PC-3 (cell line): ENCODE data around the gene MAP2K4. TPM values are rescaled to one million over a fixed set of nuclear protein-coding genes. Genes with fewer than 3 reads are reported as not detected.

Experiments used
- ATAC-seq: fragments of 200-7000 bp; cut with Tn5 transposase; 2 replicates; pipeline ENCODE4 v1.9.1; 2020; ENCODE audit warnings: mild to moderate bottlenecking, moderate library complexity
- BruUV-seq: library from RNA; stranded (reverse); fragments of 400-500 nt; replicated peaks from 2 replicates; lab custom pipeline; 2021; lab: Mats Ljungman, UMichigan
- CTCF ChIA-PET: fragments of 300-600 bp; sonication (Branson Sonifier 250); formaldehyde crosslinking; loops from one replicate; lab custom pipeline; 2022; ENCODE audit warnings: antibody characterized with exemption; lab: Charles Lee
- POLR2A ChIA-PET: fragments of 300-600 bp; sonication (Branson Sonifier 250); formaldehyde crosslinking; loops from one replicate; lab custom pipeline; 2022; ENCODE audit warnings: antibody characterized with exemption; ENCODE audit not compliant: unreplicated experiment; lab: Charles Lee
- DNase-seq: peaks from one replicate; pipeline ENCODE4 v3.0.0-alpha.2; 2015
- H2AFZ ChIP-seq: fragments of 300-600 bp; sonication (generic); 2 replicates; pipeline ENCODE4 v1.6.0; 2016; ENCODE audit warnings: antibody characterized with exemption, low read length
- H3F3A ChIP-seq: fragments of 300-600 bp; sonication (generic); one replicate; pipeline ENCODE4 v1.6.0; 2017; ENCODE audit warnings: antibody characterized with exemption, low read length, control low read depth, mild to moderate bottlenecking; ENCODE audit not compliant: unreplicated experiment
- H3K27ac ChIP-seq: fragments of 300-600 bp; sonication (generic); 2 replicates; pipeline ENCODE4 v1.5.1; 2016; ENCODE audit warnings: mild to moderate bottlenecking, low read length
- H3K27me3 ChIP-seq: fragments of 300-600 bp; sonication (generic); 2 replicates; pipeline ENCODE4 v1.6.1; 2016; ENCODE audit warnings: low read length, mixed read lengths
- H3K36me3 ChIP-seq: fragments of 300-600 bp; sonication (generic); 2 replicates; pipeline ENCODE4 v1.6.1; 2016; ENCODE audit warnings: low read depth, mixed run types, low read length, mixed read lengths
- H3K4me1 ChIP-seq: fragments of 300-600 bp; sonication (generic); 2 replicates; pipeline ENCODE4 v1.5.1; 2016; ENCODE audit warnings: low read length; ENCODE audit not compliant: insufficient read depth
- H3K4me2 ChIP-seq: fragments of 300-600 bp; sonication (generic); 2 replicates; pipeline ENCODE4 v1.6.0; 2016; ENCODE audit warnings: low read length
- H3K4me3 ChIP-seq: fragments of 300-600 bp; sonication (generic); 2 replicates; pipeline ENCODE4 v1.5.1; 2016; ENCODE audit warnings: mild to moderate bottlenecking, low read length, mixed read lengths
- H3K79me2 ChIP-seq: fragments of 300-600 bp; sonication (generic); 2 replicates; pipeline ENCODE4 v1.6.1; 2017; ENCODE audit warnings: low read length, mixed read lengths
- H3K9ac ChIP-seq: fragments of 300-600 bp; sonication (generic); 2 replicates; pipeline ENCODE4 v1.6.0; 2016; ENCODE audit warnings: mild to moderate bottlenecking, low read length
- H3K9me2 ChIP-seq: fragments of 300-600 bp; sonication (generic); replicated peaks from 2 replicates; pipeline ENCODE4 v1.6.1; 2016; ENCODE audit warnings: mixed run types, low read length, mixed read lengths
- H3K9me3 ChIP-seq: fragments of 300-600 bp; sonication (generic); 2 replicates; pipeline ENCODE4 v1.6.1; 2016; ENCODE audit warnings: low read length, mixed read lengths
- H4K20me1 ChIP-seq: fragments of 300-600 bp; sonication (generic); 2 replicates; pipeline ENCODE4 v1.6.1; 2016; ENCODE audit warnings: low read length, mixed read lengths
- EZH2 ChIP-seq: fragments of 300-600 bp; sonication (generic); IDR thresholded peaks from one replicate; pipeline ENCODE4 v1.6.1; 2017; ENCODE audit warnings: antibody characterized with exemption, mild to moderate bottlenecking, low read length; ENCODE audit not compliant: unreplicated experiment
- EZH2phosphoT487 ChIP-seq: fragments of 300-600 bp; sonication (generic); IDR thresholded peaks from 2 replicates; pipeline ENCODE4 v1.6.1; 2018; ENCODE audit warnings: mild to moderate bottlenecking, antibody characterized with exemption, low read length, borderline replicate concordance
- intact Hi-C: fragments of 100-400 bp; cut with micrococcal nuclease; formaldehyde crosslinking; loops from 2 replicates; pipeline ENCODE4 v1.9.0; 2023
- total RNA-seq: library from RNA; depleted of rRNA; stranded (reverse); fragments of >200 nt; gene quantifications from 2 replicates; pipeline ENCODE4 v1.2.3, GENCODE V29; 2014
- TF ChIP-seq, protein P1 (sequence below): fragments of 300-600 bp; sonication (generic); conservative IDR thresholded peaks from 2 replicates; pipeline ENCODE4 v1.5.1; 2017; ENCODE audit warnings: antibody characterized with exemption, low read depth, mild to moderate bottlenecking, low read length

MAP2K4 gene
- total RNA-seq, 1 experiment from 2014 or later: 35.5 TPM

DNA sequence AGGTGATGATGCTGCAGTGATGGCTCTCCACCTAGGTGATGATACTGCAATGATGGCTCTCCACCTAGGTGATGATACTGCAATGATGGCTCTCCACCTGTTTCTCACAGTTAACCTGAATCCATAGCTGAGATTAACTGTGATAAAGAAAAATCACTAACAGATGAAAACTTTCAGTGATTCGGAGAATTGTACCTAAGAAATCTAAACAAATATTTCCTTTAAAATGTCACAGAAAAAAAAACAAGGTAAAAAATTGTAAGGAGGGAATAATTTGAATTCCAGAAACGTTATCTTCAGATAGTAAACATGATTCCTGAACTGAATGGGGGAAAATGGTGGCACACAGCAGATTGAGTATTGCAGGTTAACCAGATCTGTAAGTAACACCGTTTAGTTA lies 113.4 kb downstream of the MAP2K4 start:
- peaks cover 10% of the 10 kb centered on the region; the same call in 1 of the 2 replicates for H3K9me3 ChIP-seq
- ChIA-PET CTCF (no interaction called here), POLR2A (no interaction called here)
- no peak overlapping the region for H2AFZ ChIP-seq
- no peaks in the 10 kb centered on the region for H4K20me1 ChIP-seq
- intact Hi-C loops: no loop called here
- H3K27ac ChIP-seq: no peak overlapping the region
- H3K36me3 ChIP-seq: peaks cover 55% of the 10 kb centered on the region
- H3K4me1 ChIP-seq: no peaks in the 10 kb centered on the region
- no peak overlapping the region for H3K9ac ChIP-seq
- H3F3A ChIP-seq: no peaks in the 10 kb centered on the region
- H3K79me2 ChIP-seq: no peaks in the 10 kb centered on the region
- TF ChIP-seq EZH2phosphoT487: no peak
- no peak for TF ChIP-seq EZH2
- TF ChIP-seq, protein P1, sequence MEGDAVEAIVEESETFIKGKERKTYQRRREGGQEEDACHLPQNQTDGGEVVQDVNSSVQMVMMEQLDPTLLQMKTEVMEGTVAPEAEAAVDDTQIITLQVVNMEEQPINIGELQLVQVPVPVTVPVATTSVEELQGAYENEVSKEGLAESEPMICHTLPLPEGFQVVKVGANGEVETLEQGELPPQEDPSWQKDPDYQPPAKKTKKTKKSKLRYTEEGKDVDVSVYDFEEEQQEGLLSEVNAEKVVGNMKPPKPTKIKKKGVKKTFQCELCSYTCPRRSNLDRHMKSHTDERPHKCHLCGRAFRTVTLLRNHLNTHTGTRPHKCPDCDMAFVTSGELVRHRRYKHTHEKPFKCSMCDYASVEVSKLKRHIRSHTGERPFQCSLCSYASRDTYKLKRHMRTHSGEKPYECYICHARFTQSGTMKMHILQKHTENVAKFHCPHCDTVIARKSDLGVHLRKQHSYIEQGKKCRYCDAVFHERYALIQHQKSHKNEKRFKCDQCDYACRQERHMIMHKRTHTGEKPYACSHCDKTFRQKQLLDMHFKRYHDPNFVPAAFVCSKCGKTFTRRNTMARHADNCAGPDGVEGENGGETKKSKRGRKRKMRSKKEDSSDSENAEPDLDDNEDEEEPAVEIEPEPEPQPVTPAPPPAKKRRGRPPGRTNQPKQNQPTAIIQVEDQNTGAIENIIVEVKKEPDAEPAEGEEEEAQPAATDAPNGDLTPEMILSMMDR: no peak
- BruUV-seq: no TSS peak
- ATAC-seq (no peak), DNase-seq (no peak)
- H3K4me3 ChIP-seq: no peak overlapping the region
- H3K27me3 ChIP-seq: no peaks in the 10 kb centered on the region
- no peaks in the 10 kb centered on the region for H3K9me2 ChIP-seq
- no peak overlapping the region for H3K4me2 ChIP-seq

DNA sequence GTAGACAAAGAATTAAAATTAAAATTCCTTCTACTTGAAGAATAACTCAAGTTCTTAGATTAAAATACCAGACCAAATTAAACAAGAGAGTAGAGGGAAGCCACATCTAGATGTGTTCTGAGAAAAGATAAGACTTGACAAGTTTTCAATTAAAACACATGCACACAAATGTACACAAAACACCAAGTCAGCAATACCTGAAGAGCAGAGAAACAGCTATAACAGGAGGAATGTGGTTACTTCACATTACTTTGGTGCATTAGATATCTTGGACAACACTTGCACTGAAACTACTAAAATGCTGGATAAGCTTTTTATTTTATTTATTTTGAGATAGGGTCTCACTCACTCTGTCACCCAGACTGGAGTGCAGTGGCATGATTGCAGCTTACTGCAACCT lies 113.9 kb downstream of the MAP2K4 start:
- no peak overlapping the region for H3K9ac ChIP-seq
- no TSS peak for BruUV-seq
- ATAC-seq (no peak), DNase-seq (no peak)
- H3K9me3 ChIP-seq: peaks cover 10% of the 10 kb centered on the region; the same call in 1 of the 2 replicates
- H2AFZ ChIP-seq: no peak overlapping the region
- H3K36me3 ChIP-seq: peaks cover 52% of the 10 kb centered on the region
- H3K27ac ChIP-seq: no peak overlapping the region
- no peak overlapping the region for H3K4me3 ChIP-seq
- TF ChIP-seq EZH2: no peak
- TF ChIP-seq, protein P1: no peak
- no peak for TF ChIP-seq EZH2phosphoT487
- no peaks in the 10 kb centered on the region for H4K20me1 ChIP-seq
- POLR2A ChIA-PET: no interaction called here
- no peaks in the 10 kb centered on the region for H3K4me1 ChIP-seq
- H3K4me2 ChIP-seq: no peak overlapping the region
- H3K79me2 ChIP-seq: no peaks in the 10 kb centered on the region
- intact Hi-C loops: no loop called here
- H3K9me2 ChIP-seq: no peaks in the 10 kb centered on the region
- CTCF ChIA-PET: no interaction called here
- H3K27me3 ChIP-seq: no peaks in the 10 kb centered on the region
- H3F3A ChIP-seq: no peaks in the 10 kb centered on the region

GRCh38 chr17:12136243-12136642 lies 115.6 kb downstream of the MAP2K4 start:
- no peak overlapping the region for H3K9ac ChIP-seq
- no TSS peak for BruUV-seq
- ATAC-seq (no peak), DNase-seq (no peak)
- H2AFZ ChIP-seq: no peak overlapping the region
- no peaks in the 10 kb centered on the region for H3F3A ChIP-seq
- TF ChIP-seq, protein P1: no peak
- TF ChIP-seq EZH2 (no peak), EZH2phosphoT487 (no peak)
- H3K9me3 ChIP-seq: peaks cover 10% of the 10 kb centered on the region; the same call in 1 of the 2 replicates
- CTCF ChIA-PET: no interaction called here
- H3K4me2 ChIP-seq: no peak overlapping the region
- intact Hi-C loops: no loop called here
- H3K4me1 ChIP-seq: no peaks in the 10 kb centered on the region
- POLR2A ChIA-PET: no interaction called here
- no peaks in the 10 kb centered on the region for H3K27me3 ChIP-seq
- no peaks in the 10 kb centered on the region for H4K20me1 ChIP-seq
- peaks cover 58% of the 10 kb centered on the region for H3K36me3 ChIP-seq
- H3K9me2 ChIP-seq: no peaks in the 10 kb centered on the region
- H3K79me2 ChIP-seq: no peaks in the 10 kb centered on the region
- no peak overlapping the region for H3K27ac ChIP-seq
- no peak overlapping the region for H3K4me3 ChIP-seq
